IPS DF 6.9 (cell line): Measurements from ENCODE around the gene COL23A1.

Experiments
- DNase-seq: peaks from one replicate; pipeline ENCODE4 v3.0.0-alpha.2; 2013; ENCODE audit warnings: low read depth, low spot score
- H3K27ac ChIP-seq: one replicate; pipeline ENCODE4 v1.5.1; 2013; ENCODE audit warnings: low read length, control low read depth
- H3K27me3 ChIP-seq: 2 replicates; pipeline ENCODE4 v1.6.1; 2013; ENCODE audit warnings: mild to moderate bottlenecking, low read length; ENCODE audit not compliant: control insufficient read depth, insufficient read depth
- H3K36me3 ChIP-seq: 2 replicates; pipeline ENCODE4 v1.6.1; 2013; ENCODE audit warnings: low read length; ENCODE audit not compliant: control insufficient read depth, insufficient read depth
- H3K4me1 ChIP-seq: 2 replicates; pipeline ENCODE4 v1.6.1; 2013; ENCODE audit warnings: low read length; ENCODE audit not compliant: control insufficient read depth, insufficient read depth
- H3K4me3 ChIP-seq: 2 replicates; pipeline ENCODE4 v1.5.1; 2013; ENCODE audit warnings: mild to moderate bottlenecking, low read length
- H3K9me3 ChIP-seq: 2 replicates; pipeline ENCODE4 v1.6.1; 2013; ENCODE audit warnings: low read length, inconsistent platforms; ENCODE audit not compliant: control insufficient read depth, insufficient read depth
- WGBS: extraction: QIAGEN DNeasy Blood & Tissue Kit; methylation state at CpG from one replicate; pipeline ENCODE4 v1.1.7; 2013; ENCODE audit warnings: mixed read lengths, missing lambda C conversion rate; ENCODE audit not compliant: insufficient read length, insufficient coverage; 5-methylcytosine and 5-hydroxymethylcytosine counted together

Gene COL23A1

DNA sequence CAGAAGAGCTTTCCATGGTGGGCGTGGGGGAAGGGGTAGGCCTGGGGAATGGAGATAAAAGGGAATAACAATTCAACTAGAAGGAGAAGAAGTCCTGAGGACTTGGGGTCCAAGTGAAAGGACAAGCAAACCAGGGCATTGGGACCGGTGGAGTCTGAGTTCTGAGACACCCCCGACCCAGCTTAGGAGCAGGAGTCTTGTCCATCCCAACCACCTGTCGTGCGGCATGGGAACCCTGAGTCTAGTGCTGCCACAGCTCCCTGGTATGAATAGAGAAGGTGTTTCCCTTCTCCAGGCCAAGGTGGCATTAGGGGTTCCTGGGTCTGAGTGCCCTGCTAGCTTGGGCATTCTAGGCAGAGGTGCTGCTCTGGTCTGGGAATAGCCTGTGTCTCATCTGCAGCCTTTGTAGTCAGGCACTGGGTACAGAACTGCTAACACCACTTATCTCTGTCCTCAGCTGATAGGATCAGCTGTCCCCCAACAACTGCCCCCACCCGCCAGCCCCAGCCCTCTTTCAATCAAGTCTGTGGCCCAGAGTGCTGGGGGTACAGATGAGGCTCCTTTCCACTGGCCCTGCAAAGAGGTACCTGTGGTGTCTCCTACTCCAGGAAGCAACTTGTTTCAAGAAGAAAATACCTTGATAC is 375.9 kb downstream of the COL23A1 start:
- Histone ChIP-seq H3K36me3 (peaks cover 49% of the 10 kb centered on the region), H3K27me3 (no peaks in the 10 kb centered on the region), H3K4me1 (0 out of 2 replicates have a peak, but pooled peaks cover 2% of the 10 kb centered on the region), H3K4me3 (no peak overlapping the region), H3K9me3 (no peaks in the 10 kb centered on the region), H3K27ac (no peak overlapping the region)
- no peak for DNase-seq
- WGBS = no CpG with 5 or more reads among the region's 6 CpGs

DNA sequence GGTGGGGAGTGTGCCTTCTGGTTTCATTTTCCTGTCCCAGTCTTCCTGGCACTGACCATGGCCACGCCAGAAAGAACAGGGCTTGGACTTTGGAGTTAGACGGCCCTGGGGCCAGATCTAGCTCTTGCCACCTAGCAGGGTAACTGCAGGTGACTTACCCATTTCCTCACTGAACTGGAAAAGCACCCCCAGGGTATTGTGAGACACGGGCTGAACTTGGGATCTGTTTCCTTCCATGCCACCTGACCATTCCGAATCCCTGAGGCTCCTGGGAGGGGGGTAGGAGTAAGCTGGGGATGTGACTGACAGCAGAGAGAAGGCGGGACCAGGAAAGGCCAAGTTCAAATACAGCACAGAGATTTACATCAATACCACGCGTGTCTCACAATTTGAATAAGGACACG is 376.4 kb downstream of the COL23A1 start:
- H3K36me3 ChIP-seq = peaks cover 55% of the 10 kb centered on the region

DNA sequence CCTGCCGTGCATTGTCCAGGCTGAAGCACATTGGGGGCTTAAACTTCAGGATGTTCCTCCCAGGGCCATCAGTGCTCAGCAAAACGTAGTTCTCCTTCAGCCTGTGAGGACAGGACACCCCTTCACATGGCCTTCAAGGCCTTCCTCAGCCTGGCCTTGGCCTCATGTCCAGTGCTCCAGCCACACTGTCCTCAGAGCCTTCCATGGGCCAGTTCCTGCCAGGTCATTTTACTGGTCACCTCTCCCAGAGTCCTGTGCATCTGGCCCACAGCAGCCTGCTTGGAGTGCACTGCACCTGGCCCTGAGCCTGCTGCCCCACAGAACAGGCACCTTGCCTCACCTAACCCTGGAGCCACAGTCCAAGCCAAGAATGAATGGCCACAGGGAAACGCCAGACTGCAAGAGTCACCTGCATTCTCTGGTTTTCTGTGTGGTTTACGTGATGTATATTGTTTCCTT is 377.2 kb downstream of the COL23A1 start:
- WGBS = no CpG with 5 or more reads among the region's 4 CpGs
- H3K36me3 ChIP-seq = peaks cover 59% of the 10 kb centered on the region
- H3K27ac ChIP-seq = no peak overlapping the region

More for the DNA sequence above, 376.4 kb downstream of the COL23A1 start:
- H3K27me3 ChIP-seq = no peaks in the 10 kb centered on the region
- no peaks in the 10 kb centered on the region for H3K9me3 ChIP-seq
- no peak overlapping the region for H3K4me3 ChIP-seq
- H3K4me1 ChIP-seq = peaks cover 2% of the 10 kb centered on the region; the same call in 1 of the 2 replicates
- DNase-seq = no peak
- no CpG with 5 or more reads among the region's 8 CpGs for WGBS
- H3K27ac ChIP-seq = no peak overlapping the region

DNA sequence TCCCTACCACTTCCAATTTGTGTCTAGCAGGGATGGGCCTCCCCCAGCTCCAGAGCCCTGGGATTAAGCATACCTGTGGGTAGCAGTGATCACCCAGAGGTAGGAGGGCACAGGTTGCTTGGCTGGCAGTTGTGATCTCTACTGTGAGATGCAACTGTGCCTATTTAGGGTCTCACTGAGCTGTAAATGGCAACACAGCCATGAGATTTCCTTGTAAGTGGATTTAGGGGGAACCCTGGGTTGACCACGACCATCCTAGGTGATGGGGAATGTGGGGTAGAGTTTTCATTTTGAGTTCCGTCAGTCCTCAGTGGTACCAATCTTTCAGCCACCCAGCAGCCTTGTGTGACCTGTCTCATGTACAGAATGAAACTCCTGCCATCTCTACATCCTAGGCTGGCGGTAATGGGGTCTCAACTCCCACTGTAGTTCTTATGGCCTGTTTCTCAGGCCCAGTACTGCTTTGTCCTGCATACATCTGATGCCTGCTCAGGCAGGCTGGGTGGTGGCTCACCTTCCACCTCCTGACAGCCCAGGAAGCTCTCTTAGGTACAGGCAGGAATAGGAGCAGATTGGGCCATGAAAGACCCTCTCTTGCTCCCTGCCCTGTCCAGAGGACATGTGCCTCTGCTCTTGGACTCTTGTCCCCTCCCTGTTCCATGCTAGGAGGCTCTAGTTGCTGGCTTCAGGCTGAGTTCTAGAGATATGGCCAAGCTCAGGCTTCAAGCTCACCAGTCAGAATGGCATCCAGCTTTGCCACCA is 377.8 kb downstream of the COL23A1 start:
- no CpG with 5 or more reads among the region's 3 CpGs for WGBS

More for the DNA sequence above, 377.2 kb downstream of the COL23A1 start:
- H3K27me3 ChIP-seq = no peaks in the 10 kb centered on the region
- H3K4me3 ChIP-seq = no peak overlapping the region
- no peaks in the 10 kb centered on the region for H3K9me3 ChIP-seq
- H3K4me1 ChIP-seq = peaks cover 2% of the 10 kb centered on the region; the same call in 1 of the 2 replicates
- no peak for DNase-seq

DNA sequence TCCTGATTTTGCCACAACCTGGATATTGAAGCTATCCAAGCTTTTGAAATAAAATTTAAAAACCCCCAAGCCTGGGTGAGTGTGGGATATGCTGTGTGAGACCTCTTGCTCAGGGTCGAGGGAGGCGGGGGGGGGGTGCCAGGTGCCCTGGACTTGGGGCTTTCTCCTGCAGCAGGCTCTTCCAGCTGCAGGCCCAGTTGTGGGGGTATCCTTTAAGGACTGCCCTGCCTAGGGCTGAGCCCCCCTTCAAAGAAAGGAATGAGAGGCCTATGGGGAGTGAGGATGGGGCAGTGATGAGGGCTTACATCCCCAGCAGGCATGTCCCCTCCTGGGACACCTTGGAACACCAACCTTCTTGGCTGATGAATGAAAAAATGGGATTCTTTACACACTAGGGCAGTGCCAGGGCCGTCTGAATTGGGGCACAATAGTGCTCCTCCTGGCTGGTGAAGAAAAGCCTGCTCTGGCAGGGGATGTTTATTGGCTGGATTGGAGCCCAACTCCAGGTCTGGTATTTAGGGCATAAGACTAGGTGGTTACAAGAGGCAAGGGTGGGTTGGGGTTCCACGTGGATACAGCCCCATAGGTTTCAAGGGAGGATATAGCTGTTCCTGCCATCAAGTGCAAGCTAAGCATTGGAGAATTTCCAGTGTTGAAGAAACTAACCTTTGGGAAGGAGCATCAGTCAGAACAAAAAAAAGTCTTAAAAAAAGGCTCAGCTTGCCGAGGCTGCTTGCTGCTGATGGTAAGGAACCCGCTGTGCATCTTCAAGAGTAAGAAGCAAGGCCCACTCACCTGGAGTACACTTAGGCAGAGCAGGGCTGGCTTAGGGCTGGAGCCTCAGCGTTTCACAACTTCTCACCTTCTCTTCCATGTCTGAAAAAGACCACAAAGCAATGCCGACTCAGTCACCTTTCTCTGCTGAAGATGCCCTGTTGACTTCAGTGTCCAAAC is 378.8 kb downstream of the COL23A1 start:
- Histone ChIP-seq H3K9me3 (no peaks in the 10 kb centered on the region), H3K27ac (no peak overlapping the region), H3K27me3 (no peaks in the 10 kb centered on the region), H3K36me3 (peaks cover 74% of the 10 kb centered on the region), H3K4me1 (peaks cover 2% of the 10 kb centered on the region; the same call in 1 of the 2 replicates), H3K4me3 (no peak overlapping the region)
- DNase-seq = no peak
- WGBS = no CpG with 5 or more reads among the region's 8 CpGs

More for the DNA sequence above, 377.8 kb downstream of the COL23A1 start:
- Histone ChIP-seq H3K36me3 (peaks cover 64% of the 10 kb centered on the region), H3K27ac (no peak overlapping the region), H3K4me3 (no peak overlapping the region), H3K4me1 (peaks cover 2% of the 10 kb centered on the region; the same call in 1 of the 2 replicates), H3K27me3 (no peaks in the 10 kb centered on the region), H3K9me3 (no peaks in the 10 kb centered on the region)
- DNase-seq = no peak

DNA sequence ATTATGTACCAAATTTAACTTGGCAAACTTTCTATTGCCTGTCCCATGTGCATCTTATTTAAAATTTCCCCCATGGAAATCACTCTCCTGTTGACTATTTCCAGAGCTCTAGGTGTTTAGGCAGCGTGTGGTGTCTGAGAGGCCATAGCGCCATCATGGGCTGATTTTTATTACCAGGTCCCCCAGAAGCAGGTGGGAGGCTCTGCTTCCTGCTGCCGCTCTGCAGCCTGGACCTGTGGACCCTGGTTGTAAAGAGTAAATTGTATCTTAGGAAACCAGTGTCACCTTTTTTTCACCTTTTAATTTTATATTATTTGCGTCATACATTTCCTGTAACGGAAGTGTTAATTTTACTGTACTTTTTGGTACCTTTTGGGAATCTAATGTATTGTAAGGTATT is 379.5 kb downstream of the COL23A1 start:
- H3K27ac ChIP-seq = no peak overlapping the region
- DNase-seq = no peak
- no peaks in the 10 kb centered on the region; the same call in 1 of the 2 replicates for H3K4me1 ChIP-seq
- H3K27me3 ChIP-seq = no peaks in the 10 kb centered on the region
- no peaks in the 10 kb centered on the region for H3K9me3 ChIP-seq
- no peak overlapping the region for H3K4me3 ChIP-seq
- H3K36me3 ChIP-seq = peaks cover 76% of the 10 kb centered on the region
- WGBS = no CpG with 5 or more reads among the region's 5 CpGs

DNA sequence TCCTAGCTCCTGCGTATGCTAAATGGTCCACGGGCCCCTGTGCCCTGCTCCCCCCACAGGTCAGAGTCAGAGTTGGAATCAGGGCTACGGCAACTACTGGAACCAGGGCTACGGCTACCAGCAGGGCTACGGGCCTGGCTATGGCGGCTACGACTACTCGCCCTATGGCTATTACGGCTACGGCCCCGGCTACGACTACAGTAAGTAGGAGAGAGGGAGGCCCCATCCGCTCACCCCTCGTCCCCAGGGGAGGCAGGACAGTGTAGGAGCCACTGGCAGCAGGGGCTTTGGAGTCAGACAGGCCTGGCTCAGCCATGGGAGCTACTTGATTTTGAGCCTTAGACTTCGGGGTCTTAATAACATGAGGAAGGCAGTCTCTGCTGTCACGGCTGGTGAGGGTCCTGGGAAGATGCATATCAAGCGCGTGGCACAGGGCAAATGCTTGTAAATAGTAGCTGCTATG is 380.1 kb downstream of the COL23A1 start:
- Histone ChIP-seq H3K27ac (no peak overlapping the region), H3K36me3 (peaks cover 73% of the 10 kb centered on the region), H3K4me3 (no peak overlapping the region), H3K4me1 (no peaks in the 10 kb centered on the region; the same call in 1 of the 2 replicates), H3K9me3 (no peaks in the 10 kb centered on the region), H3K27me3 (no peaks in the 10 kb centered on the region)
- no peak for DNase-seq
- WGBS = no CpG with 5 or more reads among the region's 18 CpGs

DNA sequence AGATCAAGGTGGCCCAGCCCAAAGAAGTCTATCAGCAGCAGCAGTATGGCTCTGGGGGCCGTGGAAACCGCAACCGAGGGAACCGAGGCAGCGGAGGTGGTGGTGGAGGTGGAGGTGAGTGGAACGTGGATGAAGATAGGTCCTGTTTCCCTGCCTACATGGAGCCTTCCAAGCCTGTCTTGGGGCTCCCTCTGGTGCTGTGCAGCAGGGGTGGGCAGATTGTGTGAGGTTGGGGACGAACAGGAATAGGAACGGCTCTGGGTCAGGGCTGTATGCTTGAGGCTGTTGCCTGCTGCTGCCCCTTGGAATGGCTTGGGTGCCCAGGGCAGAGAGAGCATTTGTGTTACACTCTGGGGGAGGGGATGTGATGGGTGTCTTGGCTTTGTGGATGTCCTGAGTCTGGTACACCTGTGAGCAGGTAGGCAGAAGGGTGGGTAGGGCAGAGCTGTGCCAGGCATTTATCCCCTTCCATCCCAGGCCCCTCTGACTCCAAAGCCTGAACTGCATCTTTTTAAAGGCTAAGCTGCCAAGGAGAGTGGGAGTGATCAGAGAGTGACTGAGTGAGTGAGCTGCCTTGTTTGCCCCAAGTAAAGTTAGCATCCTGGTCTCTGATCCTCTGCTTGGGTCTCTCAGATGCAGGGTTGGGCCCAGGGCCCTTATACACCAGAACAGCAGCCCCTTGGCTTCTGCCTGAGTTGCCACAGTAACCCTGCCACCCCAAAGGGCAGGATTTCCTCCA is 380.7 kb downstream of the COL23A1 start:
- Histone ChIP-seq H3K27ac (no peak overlapping the region), H3K4me1 (no peaks in the 10 kb centered on the region; the same call in 1 of the 2 replicates), H3K36me3 (peaks cover 67% of the 10 kb centered on the region), H3K9me3 (no peaks in the 10 kb centered on the region), H3K27me3 (no peaks in the 10 kb centered on the region), H3K4me3 (no peak overlapping the region)
- no peak for DNase-seq
- WGBS = no CpG with 5 or more reads among the region's 8 CpGs

DNA sequence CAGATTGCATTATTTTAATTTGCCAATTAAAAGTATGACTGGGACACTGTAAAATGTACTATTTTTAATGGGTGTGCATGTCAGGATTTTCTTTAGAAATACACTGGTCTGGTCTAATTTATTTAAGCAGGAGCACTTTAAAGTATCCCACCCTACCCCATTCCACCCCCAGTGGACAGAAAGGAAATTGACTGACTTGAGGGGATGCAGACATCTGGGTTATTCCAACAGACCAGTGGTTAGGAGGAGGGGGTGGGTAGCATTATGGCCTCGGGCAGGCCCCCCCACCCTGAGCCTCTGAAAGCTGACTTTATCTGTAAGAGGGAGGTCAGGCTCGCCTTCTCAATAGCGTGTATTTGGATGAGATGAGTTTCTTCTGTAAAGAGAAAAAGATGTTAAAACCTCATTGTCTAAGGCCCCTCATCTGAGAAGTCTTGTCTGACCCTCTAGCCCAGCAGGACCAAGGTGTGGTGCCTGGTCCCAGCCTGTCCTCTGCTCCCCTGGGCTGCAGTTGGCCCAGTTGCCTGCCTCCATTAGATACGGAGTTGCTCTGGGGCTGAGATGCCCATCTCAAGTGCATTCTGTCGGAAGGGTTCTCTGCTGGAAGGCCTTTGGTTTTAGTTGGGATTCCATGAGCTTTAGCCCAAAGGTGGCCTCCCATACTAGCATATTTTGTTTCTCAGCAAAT is 381.5 kb downstream of the COL23A1 start:
- no peak overlapping the region for H3K27ac ChIP-seq
- peaks cover 64% of the 10 kb centered on the region for H3K36me3 ChIP-seq
- H3K4me3 ChIP-seq = no peak overlapping the region
- no peaks in the 10 kb centered on the region; the same call in 1 of the 2 replicates for H3K4me1 ChIP-seq
- DNase-seq = no peak
- H3K27me3 ChIP-seq = no peaks in the 10 kb centered on the region
- H3K9me3 ChIP-seq = no peaks in the 10 kb centered on the region
- WGBS = no CpG with 5 or more reads among the region's 5 CpGs
